Fibroblast of villous mesenchyme (primary cell): ENCODE data around the gene IFI27L2. TPM values are rescaled to one million over a fixed set of nuclear protein-coding genes. Genes with fewer than 3 reads are reported as not detected.
A peak's percentile ranks its signal among the peaks of the same experiment; 100 is the strongest.

Experiments
- DNase-seq: peaks from one replicate; pipeline ENCODE4 v3.0.0-alpha.2; 2010; ENCODE audit warnings: low read depth
- H3K4me3 ChIP-seq: 2 replicates; pipeline ENCODE4 v1.5.1; 2011; ENCODE audit warnings: low read depth, mild to moderate bottlenecking, low read length
- total RNA-seq: library from RNA; depleted of rRNA; stranded (reverse); fragments of >200 nt; gene quantifications from 2 replicates; pipeline ENCODE4 v1.2.3, GENCODE V29; 2012
- TF ChIP-seq, protein P1 (sequence below): IDR thresholded peaks from 2 replicates; pipeline ENCODE4 v1.5.1; 2012; ENCODE audit warnings: low read depth, mild to moderate bottlenecking, low read length; ENCODE audit not compliant: insufficient read depth

IFI27L2 gene
- total RNA-seq, 1 donor, result 94.1 TPM

- no peak overlapping the region for H3K4me3 ChIP-seq
- TF ChIP-seq, protein P1, sequence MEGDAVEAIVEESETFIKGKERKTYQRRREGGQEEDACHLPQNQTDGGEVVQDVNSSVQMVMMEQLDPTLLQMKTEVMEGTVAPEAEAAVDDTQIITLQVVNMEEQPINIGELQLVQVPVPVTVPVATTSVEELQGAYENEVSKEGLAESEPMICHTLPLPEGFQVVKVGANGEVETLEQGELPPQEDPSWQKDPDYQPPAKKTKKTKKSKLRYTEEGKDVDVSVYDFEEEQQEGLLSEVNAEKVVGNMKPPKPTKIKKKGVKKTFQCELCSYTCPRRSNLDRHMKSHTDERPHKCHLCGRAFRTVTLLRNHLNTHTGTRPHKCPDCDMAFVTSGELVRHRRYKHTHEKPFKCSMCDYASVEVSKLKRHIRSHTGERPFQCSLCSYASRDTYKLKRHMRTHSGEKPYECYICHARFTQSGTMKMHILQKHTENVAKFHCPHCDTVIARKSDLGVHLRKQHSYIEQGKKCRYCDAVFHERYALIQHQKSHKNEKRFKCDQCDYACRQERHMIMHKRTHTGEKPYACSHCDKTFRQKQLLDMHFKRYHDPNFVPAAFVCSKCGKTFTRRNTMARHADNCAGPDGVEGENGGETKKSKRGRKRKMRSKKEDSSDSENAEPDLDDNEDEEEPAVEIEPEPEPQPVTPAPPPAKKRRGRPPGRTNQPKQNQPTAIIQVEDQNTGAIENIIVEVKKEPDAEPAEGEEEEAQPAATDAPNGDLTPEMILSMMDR, result no peak
- DNase-seq, result no peak
Measured at GRCh38 chr14:94135476-94135875, 6.1 kb upstream of the IFI27L2 start.

- H3K4me3 ChIP-seq, result no peak overlapping the region
- TF ChIP-seq, protein P1, result peak; percentile 75
- peak; percentile 75 for DNase-seq
Measured at GRCh38 chr14:94132285-94132887, 3.0 kb upstream of the IFI27L2 start.

GRCh38 chr14:94129758-94130414 is 482 bp upstream of the IFI27L2 start:
- peak; percentile 37 for DNase-seq
- H3K4me3 ChIP-seq, result peak overlapping the region; percentile 82
- TF ChIP-seq, protein P1, result no peak

DNA sequence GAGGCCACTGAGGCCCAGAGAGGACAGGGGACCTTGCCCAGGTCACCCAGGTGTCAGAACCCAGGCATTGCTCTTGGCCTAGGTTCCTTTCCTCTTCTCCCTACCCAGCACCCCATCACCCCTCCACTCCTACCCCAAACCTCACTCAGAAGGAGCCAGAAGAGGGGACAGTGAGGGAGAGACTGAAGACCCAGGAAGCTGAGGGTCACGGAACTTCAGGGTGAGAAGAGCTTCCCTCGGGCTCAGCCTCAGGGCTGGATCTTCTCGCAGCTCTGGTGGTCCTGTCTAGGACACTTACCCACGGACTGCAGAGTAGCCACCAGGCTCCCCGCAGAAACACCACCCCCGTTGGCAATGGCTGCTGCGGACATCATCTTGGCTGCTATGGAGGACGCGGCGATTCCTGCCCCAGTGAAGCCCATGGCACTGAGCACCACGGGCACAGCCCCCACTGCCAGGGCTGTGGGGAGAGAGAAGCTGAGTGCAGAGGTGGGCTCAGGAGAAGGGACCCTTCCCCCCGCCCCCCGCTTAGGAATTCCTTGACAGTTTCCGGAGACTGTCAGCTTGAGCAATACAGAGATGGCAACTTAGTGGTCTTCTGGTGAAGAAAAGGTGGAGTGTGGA is 1.1 kb downstream of the IFI27L2 start:
- H3K4me3 ChIP-seq, result peak overlapping the region; percentile 82
- TF ChIP-seq, protein P1, result no peak
- no peak for DNase-seq

- TF ChIP-seq, protein P1, result no peak
- no peak for DNase-seq
- no peak overlapping the region for H3K4me3 ChIP-seq
Measured at GRCh38 chr14:94127330-94127729, 2.1 kb downstream of the IFI27L2 start.

DNA sequence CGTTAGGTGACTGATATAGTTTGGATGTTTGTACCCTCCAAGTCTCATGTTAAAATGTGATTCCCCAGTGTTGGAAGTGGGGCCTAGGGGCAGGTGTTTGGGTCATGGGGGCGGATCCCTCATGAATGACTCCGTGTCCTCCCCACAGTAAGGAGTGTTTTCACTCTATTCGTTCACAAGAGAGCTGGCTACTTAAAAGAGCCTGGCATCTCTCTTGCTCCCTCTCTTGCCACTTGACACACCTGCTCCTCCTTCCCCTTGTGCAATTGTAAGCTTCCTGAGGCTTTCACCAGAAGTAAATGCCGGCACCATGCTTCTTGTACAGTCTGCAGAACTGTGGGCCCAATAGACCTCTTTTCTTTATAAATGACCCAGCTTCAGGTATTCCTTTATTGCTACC is 2.6 kb downstream of the IFI27L2 start:
- TF ChIP-seq, protein P1, result no peak
- DNase-seq, result no peak

DNA sequence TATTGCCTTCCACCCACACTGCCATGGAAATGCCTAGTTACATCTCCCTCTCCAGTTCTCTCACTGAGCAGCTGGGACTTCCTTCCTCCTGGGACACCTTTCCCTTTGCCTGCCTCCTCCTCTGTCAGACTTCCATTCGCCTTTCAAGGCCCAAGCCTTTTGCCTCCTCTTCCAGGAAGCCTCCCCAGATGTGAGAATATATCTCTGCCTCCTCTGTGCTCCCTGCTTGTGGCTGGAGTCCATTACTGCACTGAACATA is 3.1 kb downstream of the IFI27L2 start:
- DNase-seq, result no peak

More for the DNA sequence above, 2.6 kb downstream of the IFI27L2 start:
- no peak overlapping the region for H3K4me3 ChIP-seq

More for the DNA sequence above, 3.1 kb downstream of the IFI27L2 start:
- H3K4me3 ChIP-seq, result no peak overlapping the region
- TF ChIP-seq, protein P1, result no peak
